Activated T-cell treated with anti-CD3 and anti-CD28 coated beads for 4 hours (primary cell): ENCODE data around the gene CLBA1.

Source experiments
- DNase-seq: peaks from one replicate; pipeline ENCODE4 v3.0.0-alpha.2; 2020

Gene CLBA1

DNA sequence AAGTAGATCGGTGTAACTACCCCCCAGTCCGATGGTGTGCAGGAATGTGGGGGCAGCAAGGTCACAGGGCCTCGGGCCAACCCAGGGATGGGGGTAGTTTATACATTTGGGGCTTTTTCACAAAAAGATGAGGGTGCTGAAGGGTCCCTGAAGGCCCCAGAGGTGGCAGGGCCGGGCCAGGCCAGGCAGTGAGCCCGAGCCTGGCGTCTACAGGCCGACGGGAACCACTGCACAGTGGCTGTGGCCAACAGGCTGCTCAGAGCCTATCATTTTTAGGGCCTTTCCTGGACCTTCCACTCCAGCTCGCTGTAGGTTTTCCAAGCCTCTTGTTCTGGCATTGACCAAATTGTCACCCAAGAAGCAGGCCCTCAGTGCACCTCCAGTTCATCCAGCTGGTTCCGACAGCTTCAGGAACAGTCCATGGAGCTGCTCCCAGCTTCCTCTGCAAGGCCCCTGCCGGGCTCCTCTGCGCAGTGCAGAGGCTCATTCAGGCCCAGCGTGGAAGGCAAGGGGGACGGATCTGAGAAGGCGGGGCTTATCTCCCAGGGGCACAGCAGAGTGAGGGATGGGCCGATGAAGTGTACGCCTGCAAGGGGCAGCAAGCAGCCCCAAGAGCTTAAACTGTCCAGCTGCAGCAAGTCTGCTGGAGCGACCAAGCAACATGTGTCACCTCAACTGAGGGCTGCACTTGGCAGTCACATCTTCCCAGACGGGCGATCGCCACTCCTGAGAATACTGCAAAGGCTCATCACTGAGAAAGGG is 21.4 kb downstream of the CLBA1 start:
- no peak for DNase-seq

DNA sequence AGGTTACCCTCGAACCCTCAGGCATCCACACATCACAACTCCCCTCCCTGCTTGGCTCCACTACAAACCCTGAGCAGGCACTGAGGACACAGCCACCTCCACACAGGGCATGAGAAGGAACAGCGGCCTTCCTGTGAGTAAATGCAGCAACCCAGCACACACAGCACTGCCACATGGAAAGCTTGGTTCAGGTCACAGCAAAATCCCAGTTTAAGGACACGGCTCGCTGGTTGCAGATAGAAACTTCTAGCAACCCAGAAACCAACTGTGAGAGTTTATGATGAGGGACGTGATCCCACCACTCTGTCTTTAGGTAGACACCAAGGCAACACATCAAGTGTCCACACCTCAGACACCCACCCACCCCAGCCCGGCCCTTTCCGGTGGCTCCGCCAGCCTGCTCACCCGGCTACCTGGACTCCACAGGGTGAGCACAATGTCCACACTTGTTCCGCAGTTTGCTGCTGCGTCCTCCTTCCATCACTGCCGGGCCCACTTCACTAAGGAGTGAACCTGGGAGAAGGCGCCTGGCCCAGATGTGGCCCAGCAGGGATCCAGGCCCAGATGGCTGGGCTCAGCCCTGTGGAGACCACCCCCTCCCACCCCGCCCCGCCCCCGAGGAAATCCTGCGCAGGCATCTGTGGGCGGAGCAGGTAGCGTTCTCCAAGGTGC is 22.1 kb downstream of the CLBA1 start:
- no peak for DNase-seq

DNA sequence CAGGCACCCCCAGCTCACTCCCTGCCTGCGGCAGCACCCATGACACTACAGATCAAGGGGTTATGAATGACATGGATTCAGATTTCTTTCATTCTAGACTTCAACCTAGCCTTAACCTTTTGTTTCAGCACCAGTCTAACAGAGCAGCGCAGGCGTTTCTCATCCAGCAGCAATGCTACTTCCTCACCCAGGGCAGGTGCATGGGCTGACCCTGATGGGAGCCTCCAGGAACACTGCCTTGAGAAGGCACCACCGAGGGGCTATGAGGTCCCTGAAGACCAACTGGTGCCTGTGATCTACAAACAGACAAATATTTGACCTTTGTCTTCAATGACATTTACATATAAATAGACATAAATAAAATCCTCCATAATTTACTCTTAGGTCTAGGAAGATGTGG is 24.5 kb downstream of the CLBA1 start:
- no peak for DNase-seq

DNA sequence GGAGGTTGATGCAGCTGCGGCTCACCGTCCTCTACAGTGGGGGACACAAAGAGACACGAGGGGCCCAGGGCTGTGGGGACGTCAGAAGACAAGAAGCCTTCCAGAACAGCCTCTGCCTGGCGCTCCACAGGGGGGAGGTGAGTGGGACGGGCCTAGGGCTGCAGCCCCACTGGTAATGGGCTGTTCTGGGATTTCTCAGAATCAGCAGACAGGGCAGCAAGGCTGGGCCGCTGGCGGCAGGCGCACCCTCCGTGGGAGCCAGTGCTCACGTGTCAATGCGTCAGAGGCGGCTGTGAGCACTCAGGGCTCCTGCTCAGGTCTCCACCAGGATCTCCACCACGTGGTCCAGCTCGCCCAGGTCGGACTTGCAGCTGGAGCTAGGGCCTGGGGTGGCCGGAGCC is 25.3 kb downstream of the CLBA1 start:
- DNase-seq: no peak

DNA sequence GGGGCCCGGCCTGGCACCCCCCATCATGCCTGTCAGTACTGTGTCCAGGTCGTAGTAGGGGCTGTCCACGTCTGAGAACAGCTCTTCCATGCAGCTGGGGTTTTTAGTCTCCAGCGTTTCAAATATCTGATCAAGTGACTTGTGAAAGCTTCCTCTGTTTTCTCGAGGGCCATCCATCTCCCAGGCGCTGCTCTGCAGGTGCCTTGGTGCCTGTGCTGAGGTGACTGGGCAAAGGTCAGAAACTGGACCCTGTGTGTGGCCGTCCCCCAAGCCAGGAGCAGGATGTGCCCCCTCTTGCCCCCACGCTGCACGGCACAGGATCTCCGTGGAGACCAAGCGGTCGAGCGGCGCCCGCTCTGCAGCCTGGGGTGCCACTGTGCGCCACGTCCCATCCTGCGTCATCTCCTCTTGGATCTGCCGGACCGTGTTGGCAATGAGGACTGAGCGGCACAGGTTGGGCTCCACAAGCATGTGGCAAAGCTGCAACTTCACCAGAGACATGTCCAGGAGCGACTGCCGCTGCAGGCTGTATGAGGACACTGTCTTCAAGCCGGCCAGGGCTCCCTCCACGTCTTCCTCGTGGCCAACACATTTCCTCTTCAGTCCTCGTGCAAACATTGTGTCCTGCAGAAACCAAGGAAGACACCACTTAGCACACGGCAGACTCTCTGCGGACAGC is 25.9 kb downstream of the CLBA1 start:
- no peak for DNase-seq

DNA sequence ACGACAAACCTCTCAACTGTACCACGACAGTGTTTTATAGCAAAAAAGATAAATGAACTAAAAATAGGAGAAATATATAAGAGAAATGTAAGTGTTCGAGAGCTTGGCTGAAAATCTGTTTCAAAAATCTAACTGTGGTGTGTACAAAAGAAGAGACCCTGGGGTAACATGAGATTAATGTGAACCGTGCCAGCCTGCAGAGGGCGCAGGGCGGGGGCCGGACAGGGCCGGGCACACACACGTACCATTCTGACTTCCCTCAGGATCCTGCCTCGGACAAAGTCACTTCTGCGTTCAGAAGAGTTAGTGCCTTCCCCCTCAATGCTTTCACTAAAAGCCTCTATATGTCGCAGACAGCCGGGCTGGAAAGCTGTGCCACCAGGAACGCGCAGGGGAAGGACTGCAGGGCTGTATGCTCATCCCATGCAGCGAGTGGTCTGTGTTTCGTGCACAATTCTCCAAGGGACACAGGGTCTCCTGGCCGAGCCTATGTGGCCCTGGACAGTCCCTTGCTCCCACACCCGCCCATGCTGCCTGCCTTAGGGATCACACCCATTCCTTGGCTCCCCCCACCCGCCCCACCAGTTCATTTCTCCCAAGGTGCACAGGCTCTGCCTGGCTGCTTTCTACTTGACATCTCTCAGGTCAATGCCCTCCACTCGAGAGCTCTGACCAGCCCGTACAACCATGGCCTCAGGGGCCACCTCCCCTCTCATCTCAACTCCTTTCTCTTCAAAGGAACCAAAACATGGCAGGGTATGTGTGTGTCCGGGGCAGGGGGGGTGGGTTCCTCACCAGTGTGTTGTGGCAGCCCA is 26.8 kb downstream of the CLBA1 start:
- no peak for DNase-seq

DNA sequence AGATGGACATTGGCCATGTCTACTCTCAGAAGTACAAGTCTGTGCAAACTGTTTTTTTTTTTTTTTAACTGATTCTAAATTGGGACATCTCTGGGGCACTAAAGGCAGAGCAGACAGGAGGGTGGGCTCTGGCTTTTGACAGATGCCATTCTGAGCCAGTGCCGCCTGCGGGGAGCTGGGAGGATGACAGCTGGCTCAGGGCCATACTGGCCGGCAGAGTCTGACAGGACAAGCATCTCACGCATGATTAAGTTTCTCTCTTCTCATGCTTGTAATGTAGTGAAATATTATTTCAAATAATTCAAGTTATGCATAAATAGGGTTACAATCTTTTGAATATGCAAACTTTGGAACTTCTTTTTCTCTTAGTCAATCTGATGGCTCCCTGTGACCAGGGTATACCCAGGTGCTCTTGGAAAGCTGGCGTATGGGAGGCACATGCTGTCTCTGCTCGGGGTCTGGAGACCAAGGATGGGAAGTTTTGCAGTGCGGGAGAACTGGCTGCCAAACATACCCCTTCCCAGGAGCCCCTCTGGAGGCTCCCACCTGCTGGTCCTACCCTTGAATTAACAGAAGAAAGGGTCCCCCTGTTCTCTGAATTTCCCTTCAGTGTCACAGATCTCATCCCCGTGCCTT is 27.7 kb downstream of the CLBA1 start:
- no peak for DNase-seq

DNA sequence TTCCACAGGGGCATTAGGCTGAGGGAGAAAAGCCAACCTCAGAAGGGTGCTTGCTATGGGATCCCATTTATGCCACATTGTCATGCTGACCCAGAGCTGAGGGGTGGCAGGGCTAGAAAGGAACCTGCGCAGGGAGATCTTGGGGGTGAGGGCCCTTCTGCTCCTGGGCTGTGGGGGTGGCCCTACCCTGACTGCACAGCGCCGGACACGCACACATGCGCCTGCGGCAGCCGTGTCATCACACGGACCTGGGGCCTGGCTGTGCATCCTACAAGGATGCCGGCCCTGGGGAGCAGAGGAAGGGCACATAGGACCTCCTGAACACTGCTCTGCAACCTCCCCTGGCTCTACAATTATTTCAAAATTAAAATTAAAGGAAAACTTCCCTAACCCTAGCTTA is 28.4 kb downstream of the CLBA1 start:
- DNase-seq: no peak

DNA sequence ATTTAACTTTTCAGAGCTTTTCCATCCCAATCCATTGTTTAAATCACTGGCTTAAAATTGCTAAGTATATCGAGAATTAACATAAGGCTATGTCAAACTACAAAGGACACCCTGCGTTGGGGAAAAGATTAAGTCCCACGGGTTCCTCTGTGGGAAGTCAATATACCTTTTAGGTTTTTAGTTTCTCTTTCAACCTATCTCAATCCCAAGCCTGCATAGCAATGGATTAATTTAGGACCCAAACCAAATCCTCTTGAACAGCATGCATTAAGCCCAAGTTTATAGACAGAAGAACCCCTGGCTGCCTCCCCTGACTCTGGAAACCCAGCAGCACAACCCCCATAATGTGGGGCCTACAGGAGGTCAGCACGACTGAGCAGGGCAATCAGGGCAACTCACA is 29.0 kb downstream of the CLBA1 start:
- no peak for DNase-seq

DNA sequence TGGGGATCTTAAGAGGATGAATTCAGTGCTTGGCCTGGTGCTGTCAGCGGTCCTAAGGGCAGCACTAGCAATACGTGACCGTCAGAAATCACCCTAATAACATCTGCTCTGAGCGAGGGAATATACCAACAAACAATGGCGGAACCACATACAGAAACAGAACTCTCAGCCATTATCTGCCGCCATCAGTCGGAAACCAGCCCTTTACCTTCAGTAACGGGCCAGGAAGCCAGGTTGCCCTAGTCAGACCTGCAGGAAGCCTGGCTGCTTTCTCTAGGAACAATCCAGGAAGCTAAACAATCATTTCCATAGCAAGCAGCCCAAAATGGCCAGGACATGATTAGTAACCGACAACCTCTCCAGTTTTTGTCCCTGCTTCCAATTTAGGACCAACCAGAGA is 29.7 kb downstream of the CLBA1 start:
- no peak for DNase-seq

DNA sequence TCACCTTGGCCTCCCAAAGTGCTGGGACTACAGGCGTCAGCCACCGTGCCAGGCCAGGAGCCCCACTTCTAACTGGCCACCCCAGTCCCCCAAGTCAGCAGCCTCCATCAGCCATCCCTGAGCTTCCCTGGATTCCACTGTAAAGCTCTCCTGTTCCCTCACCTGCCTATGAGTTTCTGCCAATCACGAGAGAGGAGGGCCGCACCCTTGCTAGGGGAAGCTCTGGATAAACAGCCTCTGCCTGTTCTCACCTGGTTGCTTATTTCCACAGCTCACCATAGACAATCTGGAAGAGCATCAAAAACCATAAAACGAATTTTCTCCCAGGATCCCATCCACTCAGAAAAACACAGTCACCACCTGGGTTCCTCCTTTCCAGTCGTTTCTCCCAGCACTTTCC is 30.3 kb downstream of the CLBA1 start:
- no peak for DNase-seq

DNA sequence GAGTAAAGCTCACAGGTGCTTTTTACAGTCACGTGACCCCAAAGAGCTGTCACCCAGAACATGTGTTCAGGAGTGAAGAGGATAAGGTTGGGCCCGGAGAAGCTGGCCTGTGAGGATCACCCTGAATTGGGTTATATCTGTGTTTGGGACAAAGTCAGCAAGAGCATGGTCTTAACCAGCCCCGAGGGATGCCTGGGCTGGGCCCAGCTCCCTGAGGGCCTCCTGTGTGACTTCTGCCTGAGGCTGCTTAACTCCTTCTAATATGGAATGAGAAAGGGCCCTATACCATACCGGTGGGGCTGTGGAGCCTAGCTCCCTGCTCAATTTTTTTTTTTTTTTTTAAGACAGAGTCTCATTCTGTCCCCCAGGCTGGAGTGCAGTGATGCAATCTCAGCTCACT is 32.8 kb downstream of the CLBA1 start:
- no peak for DNase-seq

DNA sequence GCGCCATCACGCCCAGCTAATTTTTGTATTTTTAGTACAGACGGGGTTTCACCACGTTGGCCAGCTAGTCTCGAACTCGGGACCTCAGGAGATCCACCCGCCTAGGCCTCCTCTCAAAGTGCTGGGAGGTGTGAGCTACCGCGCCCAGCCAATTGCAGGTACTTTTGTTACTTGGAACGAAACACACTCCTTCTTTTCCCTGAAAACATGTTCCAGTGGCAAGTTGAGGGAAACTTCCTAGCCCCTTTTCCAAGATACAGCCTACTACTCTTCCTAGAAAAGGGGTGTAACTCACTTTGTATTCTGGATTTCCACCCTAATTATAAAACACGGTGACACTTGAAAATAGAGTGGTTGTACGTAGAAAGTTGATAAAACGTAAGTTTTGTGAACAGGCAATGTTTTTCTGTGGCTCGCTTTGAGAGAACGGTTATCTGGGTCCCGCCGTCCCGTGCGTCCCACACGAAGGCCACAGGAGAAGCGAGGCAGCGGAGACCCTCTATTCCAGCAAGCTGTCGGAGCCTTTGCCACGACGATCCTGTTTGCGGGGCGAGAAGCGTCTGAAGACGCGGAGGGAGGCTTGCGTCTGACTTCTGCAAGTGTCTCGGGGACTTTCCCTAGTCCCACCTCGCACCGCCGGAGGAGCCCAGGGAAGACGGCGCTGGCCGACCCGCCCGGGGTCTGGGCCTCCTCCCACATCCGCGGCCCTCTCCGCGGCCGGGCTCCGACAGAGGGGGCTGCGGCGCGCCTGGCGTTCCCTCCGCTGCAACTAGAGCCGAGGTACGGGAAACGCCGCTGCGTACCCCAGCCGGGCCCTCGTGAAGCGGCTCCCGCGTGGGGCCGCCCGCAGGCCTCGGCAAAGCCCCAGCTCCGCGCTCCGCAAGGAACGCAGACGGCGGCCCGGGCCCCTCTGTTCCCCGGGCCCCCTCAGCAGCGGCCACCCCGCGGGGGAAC is 34.5 kb downstream of the CLBA1 start:
- DNase-seq: peak; percentile 36

DNA sequence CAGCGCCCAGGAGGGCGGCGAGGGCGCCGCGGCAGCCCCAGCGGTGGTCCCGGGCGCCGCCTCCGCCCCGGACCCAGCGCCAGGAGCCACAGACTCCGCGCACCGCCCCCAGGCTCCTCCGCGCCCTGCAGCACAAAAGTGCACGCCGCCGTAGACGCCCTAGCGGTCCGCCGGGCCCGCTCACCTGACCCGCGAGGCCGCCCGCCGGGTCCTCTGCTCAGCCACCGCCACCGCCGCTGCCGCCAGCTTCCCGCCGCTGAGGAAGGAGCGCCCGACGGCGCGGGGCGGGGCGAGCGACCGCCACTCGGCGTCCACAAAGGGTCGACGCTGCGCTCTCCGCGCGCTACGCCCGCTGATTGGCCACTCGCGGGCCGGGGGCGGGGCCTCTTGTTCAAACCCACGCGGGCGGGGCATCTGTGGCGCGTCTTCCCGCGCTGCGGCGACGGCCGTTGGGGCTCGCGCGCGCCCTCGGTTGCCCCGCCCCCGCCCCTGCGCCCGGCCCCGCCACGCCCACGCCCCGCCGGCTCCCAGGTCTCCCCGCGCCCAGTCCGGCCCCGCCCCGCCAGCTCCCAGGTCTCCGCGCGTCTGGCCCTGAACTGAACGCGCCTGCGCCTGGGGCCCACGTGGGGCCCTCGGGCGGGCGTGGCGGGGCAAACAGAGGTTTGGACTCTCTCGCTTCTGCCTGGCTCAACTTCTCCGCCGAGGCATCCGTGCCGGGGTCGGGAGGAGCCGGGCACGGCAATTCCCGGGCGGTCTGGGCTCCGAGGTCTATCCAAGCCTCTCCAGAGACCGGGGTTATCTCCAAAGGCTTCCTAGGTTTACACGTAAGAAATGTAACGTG is 35.4 kb downstream of the CLBA1 start, which contains the start of gene CDCA4:
Gene CDCA4 (minus strand): TSS at position 269 of the 841 bp plus-strand sequence. CDS start 9,154 bp downstream, outside the sequence.
- peak; percentile 97 for DNase-seq

DNA sequence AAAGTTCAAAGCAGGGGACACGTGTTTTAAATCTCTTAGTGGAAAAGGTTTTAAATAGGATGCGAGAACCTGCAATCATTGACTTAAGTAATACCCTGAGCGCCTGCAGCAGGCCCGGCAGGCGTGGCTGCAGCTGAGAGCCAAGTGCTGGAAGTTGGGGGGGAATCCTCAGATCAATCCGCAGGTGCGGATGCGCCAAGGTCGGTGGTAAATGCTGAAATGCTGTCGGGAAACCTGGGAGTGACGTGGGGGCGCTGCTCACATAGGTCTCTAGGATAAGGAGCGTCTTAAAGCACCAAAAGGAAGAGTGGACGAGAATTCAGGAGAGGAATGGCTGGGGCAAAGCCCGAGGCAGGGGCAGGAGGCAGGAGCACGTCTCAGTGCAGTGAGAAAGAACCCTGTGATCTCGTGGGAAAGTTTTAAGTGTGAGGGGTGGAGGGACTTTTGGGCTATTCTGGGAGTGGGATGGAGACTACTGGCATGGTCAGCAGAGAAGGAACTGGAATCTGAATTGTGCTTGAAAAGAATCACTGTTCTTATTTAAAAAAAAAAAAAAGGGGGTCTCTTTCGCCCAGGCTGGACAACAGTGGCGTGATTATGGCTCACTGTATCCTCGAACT is 36.2 kb downstream of the CLBA1 start:
- peak; percentile 16 for DNase-seq

DNA sequence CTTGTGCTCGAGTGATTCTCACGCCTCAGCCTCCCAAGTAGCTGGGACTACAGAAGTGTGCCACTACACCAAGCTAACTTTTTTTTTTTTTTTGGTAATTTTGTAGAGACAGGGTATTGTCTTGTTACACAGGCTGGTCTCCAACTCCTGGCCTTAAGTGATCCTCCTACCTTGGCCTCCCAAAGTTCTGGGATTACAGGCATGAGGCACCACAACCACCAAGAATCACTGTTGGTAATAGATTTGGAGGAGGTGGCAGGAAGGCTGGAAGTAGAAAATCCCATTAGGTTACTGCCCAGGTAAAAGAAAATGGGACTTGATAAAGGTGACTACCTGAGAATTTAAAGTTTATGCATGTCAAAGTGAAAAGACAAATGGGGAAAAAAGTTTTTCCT is 36.7 kb downstream of the CLBA1 start:
- DNase-seq: no peak

DNA sequence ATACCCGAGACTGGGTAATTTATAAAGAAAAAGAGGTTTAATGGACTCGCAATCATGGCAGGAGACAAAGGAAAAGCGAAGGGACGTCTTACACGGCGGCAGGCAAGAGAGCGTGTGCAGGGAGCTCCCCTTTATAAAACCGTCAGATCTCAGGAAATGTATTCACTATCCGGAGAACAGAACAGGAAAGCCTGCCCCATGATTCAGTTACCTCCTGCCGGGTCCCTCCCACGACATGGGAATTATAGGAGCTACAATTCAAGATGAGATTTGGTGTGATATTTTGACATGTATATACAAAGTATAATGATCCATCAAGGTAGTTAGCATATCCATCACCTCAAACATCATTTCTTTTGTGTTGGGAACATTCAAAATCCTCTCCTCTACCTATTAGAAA is 37.6 kb downstream of the CLBA1 start:
- DNase-seq: no peak

DNA sequence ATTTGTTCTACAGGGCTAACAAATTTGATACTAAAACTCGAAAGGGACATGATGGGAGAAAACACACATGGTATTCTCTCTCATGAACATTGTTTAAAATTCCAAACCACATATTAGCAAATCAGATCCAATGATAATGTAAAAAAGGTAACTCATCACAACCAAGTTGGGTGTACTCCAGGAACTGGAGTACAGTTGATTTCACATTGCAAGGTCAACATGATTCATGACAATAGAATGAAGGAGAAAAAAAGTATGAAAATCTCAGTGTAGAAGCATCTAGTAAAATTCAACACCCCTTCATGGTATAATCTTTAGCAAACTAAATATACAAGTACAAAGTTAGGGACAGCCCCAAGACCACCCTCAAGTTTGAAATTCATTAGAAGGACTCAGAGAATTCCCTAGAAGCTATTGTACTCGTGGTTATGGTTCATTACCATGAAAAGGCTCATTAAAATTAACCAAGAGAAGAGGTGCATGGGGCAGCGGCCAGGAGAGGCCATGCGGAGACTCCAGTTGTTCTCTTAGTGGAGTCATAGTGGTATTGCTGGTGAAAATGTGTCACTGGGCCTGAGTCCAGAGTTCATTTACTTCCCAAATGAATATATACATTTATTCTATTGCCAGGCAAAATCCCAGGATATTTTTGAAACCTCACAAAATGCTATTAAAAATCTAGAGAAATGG is 38.3 kb downstream of the CLBA1 start:
- DNase-seq: no peak

DNA sequence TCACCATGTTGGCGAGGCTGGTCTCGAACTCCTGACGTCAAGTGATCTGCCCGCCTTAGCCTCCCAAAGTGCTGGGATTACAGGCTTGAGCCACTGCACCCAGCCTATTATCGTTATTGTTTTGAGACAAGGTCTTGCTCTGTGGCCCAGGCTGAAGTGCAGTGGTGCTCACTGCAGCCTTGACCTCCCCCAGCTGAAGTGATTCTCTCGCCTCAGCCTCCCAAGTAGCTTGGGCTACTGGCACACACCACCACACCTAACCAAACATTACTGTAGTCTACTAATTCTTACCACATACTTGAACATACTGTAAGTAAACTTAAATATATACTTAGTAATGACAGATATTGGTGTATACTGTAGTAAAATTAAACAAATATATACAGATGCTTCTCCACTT is 39.8 kb downstream of the CLBA1 start:
- no peak for DNase-seq
